Right hindlimb (tissue), 1 donor: Measurements from ENCODE around the gene SIPA1L2.

Experiments
- DNase-seq: peaks from one replicate; pipeline ENCODE4 v3.0.0-alpha.2; 2018

SIPA1L2 gene

GRCh38 chr1:232630047-232630893 lies at the start of gene SIPA1L2:
Gene SIPA1L2, minus strand, starts transcription at chr1:232630133. Its CDS starts 114,794 bp downstream, at chr1:232515339.
- peak; percentile 96 for DNase-seq

- DNase-seq = no peak
Observed at GRCh38 chr1:232678185-232678886, 48.4 kb upstream of the SIPA1L2 start.

- no peak for DNase-seq
Observed at GRCh38 chr1:232676307-232676706, 46.4 kb upstream of the SIPA1L2 start.

- no peak for DNase-seq
Observed at GRCh38 chr1:232675898-232676297, 46.0 kb upstream of the SIPA1L2 start.

- no peak for DNase-seq
Observed at GRCh38 chr1:232675260-232675659, 45.3 kb upstream of the SIPA1L2 start.

GRCh38 chr1:232673256-232673655 lies 43.3 kb upstream of the SIPA1L2 start:
- no peak for DNase-seq

GRCh38 chr1:232669981-232670747 lies 40.2 kb upstream of the SIPA1L2 start:
- no peak for DNase-seq

GRCh38 chr1:232667778-232668165 lies 37.8 kb upstream of the SIPA1L2 start:
- DNase-seq = no peak

GRCh38 chr1:232667094-232667777 lies 37.3 kb upstream of the SIPA1L2 start:
- DNase-seq = no peak

- DNase-seq = no peak
Observed at GRCh38 chr1:232664844-232665777, 35.2 kb upstream of the SIPA1L2 start.

- DNase-seq = no peak
Observed at GRCh38 chr1:232662910-232663309, 33.0 kb upstream of the SIPA1L2 start.

GRCh38 chr1:232658386-232658785 lies 28.5 kb upstream of the SIPA1L2 start:
- no peak for DNase-seq

- no peak for DNase-seq
Observed at GRCh38 chr1:232657426-232658005, 27.6 kb upstream of the SIPA1L2 start.

- no peak for DNase-seq
Observed at GRCh38 chr1:232655746-232656085, 25.8 kb upstream of the SIPA1L2 start.

GRCh38 chr1:232655028-232655745 lies 25.3 kb upstream of the SIPA1L2 start:
- no peak for DNase-seq

- no peak for DNase-seq
Observed at GRCh38 chr1:232653789-232654188, 23.9 kb upstream of the SIPA1L2 start.

GRCh38 chr1:232650845-232651244 lies 20.9 kb upstream of the SIPA1L2 start:
- DNase-seq = no peak

- no peak for DNase-seq
Observed at GRCh38 chr1:232650418-232650817, 20.5 kb upstream of the SIPA1L2 start.

GRCh38 chr1:232648316-232648715 lies 18.4 kb upstream of the SIPA1L2 start:
- no peak for DNase-seq

GRCh38 chr1:232644209-232644608 lies 14.3 kb upstream of the SIPA1L2 start:
- DNase-seq = no peak

GRCh38 chr1:232643251-232643650 lies 13.3 kb upstream of the SIPA1L2 start:
- DNase-seq = no peak
